T follicular helper cell (primary cell): Measurements from ENCODE around the gene CCL13.

Experiments
- DNase-seq: peaks from one replicate; pipeline ENCODE4 v3.0.0-alpha.2; 2020; ENCODE audit warnings: low read depth

The CCL13 gene

DNA sequence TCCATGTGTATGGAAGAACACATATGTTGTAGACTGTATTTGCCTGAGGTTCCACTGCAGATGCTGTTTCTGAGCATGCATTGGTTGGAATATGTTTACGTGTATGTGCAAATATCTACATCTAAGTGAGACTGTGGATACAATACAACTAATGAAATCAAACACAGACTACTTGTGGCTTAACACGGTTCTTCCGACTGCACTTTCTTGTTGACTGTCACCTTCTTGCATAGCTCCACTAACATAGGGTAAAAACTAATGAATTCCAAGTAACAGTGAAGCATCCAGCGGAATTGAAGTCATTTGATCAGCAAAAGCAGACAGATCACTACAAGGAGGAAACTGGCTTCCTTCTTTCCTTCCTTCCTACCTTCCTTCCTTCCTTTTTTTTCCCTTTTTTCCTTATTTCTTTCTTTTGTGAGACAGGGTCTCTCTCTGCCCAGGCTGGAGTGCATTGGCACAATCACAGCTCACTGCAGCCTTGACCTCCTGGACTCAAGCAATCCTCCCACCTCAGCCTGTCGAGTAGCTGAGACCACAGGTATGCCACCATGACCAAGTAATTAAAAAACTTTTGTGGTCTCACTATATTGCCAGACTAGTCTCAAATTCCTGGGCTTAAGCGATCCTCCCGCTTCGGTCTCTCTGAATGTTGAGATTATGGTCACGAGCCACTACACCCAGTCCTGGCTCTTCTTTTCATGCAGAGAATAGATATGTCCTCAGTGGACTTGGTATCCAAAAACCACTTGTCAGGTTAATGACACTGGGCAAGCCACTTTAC, 28.7 kb downstream of the CCL13 start:
- DNase-seq = no peak

DNA sequence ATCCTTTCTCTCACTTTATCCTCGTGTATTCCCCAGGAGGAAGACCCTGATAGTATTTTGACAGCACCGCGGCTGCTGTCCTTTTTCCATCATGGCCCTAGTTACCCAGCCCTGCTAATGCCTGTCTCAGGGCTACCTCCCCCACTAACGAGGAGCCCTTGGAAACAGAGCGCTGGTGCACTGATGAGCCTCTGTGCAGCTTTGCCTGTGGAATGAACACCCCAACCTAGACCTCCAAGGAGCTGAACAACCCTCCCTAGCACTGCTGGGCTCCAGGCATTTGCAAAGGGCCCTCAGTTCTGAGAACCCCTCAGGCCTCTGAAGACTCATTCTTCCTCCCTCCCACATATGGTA, 30.0 kb downstream of the CCL13 start:
- no peak for DNase-seq

DNA sequence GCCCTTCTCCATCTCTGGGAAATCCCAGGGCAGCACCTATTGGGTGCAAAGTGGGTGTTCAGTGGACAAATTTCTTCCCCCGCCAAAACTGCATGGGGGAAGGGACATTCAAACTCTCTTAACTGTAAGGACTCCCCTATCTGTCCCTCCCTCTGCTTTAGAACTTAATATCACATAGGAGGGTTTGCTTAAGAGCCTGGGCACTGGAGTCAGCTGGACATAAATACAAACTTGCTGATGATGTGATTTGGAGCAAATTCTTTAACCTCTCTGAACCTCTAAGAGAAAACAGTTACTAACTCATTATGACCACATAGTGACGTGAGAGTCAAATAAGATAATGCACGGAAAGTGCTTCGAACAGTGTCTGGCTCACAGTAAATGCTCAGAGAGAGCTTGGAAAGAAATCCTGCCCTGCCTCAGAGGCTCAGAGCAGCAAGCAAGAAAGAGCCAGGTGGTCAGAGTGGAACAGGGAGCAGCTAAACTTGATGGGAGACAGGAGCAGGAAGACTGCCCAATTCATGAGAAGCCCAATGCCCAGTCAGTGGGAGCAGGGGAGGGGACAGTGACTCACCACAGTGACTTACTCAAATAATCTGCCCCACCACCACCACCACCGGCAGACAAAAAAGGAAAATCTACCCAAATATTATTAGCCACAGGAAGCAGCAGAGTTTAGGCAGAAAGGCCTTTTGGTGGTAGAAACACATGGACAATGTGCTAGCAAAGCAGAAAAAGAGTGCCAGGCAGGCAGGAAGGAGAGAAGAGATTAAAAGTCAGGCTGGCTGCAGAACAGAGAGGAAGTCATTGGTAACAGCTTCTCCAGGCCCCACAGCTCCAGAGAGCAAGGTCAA, 30.6 kb downstream of the CCL13 start:
- DNase-seq = no peak

DNA sequence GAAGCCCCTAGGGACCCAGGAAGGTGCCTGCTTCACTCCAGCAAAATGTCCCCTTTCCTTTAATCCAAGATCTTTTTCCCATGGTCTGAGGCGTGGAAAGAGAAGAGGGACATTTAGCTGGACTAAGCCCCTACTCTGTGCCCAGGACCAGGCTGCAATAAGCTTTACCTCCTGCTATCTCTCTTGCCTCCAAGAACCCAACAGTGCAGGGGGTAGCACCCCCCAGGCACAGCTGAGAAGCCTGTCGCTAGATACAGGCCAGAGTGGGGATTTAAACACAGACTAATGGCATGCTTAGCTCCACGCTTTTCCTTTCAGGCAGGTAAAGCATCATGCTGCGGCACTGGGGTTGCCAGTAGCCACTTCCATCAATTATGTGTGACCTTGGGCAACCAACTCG, 31.3 kb downstream of the CCL13 start:
- DNase-seq = no peak

DNA sequence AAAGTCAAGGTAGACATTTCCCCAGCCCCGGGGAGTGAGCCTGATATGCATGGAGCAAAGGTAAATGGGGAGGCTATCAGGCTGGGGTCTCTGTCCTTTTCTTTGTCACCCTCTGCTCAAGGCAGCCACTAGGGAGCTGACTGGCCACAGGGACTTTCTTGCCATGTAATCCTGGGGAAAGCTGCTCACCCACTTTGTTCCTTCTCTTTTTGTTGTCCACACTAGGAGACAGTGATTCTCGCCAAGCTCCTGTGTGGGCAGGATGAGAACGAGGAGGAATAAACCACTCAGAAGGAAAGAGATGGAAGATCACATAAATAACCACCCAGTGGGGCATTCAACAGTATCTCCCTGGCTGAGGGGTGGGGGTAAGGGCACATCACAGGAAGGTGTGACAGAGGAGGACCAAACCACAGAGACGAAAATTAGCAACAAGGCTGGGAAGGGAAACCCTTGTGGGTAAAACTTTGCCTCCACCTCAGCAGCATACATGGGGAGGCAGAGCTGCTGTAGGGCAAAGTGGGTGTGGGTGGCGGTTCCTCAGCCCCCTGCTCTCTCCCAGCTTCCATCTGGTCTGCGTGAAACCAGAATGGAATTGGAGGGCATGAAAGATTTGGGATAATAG, 33.0 kb downstream of the CCL13 start:
- no peak for DNase-seq

DNA sequence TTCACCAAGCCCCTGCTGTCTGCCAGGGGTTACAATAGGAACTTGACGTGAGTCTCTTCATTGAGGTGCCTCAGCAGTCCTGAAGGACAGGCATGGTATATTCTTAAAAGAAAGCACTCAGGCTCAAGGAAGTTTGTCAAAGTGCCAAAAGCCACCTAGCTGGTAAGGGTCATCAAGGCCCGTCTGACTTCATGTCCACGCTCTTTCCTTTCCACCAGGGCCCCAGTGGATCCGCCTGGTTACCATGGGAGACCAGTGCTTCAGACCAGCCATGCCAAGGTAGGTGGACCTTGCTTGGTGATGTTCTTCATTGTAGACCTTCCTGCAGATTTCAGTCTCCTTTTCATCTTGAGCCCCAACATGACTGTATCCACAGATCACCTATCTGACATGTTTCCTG, 34.4 kb downstream of the CCL13 start:
- no peak for DNase-seq

DNA sequence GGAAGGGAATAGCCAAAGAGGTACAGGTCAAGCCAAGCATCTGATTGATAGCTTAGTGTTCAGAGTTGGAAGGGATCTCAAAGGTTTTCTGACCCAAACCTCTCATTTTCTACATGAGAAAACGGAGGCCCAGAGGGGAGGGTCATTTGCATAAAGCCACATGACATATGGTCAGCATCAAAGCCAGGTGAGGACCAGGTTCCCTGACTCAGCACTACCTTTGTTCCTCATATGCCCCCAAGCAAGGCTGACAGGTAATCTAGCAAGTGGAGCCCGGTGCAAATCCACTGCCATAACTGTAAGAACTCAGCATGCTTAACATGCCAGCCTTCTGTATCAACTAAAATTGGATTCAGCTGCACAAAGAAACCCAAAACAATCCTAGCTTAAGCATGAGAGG, 35.0 kb downstream of the CCL13 start:
- DNase-seq = no peak

DNA sequence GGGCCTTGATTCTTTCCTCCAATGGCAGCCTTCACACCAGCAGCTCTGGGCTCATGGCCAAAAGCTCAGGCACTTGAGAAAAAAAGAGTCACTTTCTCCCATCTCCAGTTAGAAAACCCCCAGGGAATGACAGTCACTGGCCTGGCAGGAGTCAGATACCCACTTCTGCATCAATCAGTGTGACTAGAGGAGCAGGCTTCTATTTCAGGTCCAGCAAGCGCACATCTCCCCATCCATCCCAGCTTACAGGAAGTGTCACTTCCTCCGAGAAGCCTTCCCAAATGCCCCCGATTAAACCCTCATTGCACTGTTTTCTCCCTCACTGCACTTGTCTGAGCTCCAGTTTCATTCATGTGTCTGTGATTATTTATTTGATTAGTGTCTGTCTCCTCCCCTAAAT, 37.1 kb downstream of the CCL13 start:
- DNase-seq = no peak

DNA sequence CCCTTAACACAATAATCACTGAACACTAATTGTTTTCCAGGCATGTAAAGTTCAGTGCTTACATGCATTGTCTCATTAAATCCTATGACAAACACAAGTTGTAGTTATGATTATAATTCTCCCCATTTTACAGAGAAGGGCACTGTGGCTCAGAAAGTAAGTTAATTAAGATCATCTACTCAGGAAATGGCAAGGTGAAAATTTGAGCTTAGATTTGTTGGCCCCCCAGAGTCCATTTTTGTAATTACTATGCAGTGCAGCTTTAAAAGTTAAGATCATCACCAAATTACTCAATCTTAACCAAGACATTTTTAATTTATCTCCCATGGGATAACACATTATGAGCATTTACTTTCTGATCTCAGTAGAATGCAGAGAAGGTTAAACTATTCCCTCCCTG, 41.0 kb downstream of the CCL13 start:
- no peak for DNase-seq

DNA sequence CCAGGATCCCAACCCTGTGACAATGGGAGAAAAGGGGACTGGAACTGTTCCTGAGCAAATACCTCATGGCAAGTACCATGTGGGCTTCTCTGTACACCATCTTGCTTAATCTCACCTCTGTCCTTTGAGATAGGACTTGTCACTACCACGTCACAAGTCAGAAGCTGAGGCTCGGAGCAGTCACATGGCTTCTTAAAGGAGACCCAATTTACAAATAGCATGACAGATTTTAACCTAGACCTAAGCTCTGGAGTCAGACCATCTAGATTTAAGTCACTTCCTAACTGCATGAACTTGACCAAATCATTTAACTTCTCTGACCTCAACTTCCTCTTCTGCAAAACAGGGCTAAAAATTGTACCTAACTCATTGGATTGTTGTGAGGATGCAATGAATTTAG, 42.7 kb downstream of the CCL13 start:
- DNase-seq = no peak

DNA sequence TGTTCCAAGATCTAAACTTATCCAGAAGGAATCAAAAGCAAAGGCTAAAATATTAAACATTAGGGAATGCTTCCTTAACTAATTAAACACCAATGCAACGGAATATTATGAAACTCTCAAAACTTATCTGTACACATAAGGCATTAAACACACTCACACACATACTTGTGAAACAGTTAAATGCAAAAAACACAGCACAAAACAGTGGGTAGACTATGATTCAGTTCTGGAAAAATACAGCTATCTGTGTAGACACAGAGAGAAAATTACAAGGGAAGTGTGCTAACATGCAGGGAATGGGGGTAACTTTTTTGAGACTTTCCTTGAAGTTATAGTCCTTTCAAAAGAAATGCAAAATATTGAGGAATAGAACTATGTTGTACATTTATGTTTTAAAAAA, 43.4 kb downstream of the CCL13 start:
- no peak for DNase-seq

DNA sequence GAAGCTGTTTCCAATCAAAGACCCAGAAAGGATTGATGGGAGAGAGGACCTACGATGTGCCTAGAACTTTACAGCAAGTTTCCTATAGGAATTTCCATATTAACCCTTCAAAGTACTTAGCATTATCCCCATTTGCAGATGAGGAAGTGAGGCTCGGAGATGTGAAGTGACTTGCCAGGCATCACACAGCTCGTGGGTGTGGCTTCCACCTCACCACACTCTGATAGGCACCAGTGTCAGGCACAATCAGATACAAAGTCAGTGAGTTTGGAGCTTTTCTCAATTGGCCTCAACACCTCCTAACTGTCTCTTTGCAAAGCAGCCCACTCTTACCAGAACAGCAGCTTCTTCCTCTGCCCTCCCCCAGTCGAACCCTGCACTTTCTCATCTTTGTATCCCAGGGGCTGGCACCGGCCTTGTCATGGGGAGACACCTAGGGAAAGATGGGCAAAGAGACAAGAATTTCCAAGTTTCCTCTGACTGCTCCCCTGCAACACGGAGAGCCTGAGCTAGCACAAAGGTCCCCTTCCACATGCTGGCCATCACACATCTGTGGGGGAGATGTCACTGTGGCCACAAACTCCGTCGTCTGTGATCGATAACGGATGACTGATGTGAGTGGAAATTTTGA, 44.1 kb downstream of the CCL13 start:
- DNase-seq = no peak

DNA sequence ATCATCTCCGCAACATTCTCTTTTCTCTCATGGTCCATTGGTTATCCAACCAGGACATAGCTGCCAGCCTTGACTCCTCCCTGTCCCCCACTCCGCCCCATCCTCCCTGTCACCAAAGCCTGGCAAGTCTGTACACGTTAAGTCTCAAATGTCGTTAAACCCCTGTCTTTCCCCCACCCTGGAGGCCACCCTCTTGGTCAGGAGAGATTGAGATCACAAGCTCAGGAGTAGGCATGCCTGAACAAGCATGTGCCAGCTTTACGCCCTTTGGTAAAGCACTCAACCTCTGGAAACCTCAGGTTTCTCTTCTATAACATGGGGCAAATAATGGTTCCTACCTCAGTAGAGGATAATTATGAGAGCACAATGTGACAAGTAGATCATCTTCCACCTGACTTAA, 44.9 kb downstream of the CCL13 start:
- no peak for DNase-seq

DNA sequence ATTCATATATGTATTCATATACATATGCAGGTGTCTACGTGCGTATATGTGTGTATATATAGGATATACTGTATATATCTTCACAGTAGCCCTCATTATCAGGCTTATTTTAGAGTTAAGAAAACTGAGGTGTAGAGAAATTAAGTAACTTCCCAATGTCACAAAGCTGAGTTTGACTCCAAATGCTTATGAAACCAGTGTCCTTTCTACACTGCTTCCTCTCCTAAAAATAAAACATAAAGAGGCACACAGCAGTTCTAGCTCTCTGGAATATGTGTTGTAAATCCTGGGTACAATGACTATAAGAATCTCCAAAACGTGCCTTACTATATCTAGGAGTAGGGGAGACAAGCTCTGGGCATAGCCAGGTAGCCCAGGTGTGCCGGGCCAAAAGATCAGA, 46.7 kb downstream of the CCL13 start:
- DNase-seq = no peak

DNA sequence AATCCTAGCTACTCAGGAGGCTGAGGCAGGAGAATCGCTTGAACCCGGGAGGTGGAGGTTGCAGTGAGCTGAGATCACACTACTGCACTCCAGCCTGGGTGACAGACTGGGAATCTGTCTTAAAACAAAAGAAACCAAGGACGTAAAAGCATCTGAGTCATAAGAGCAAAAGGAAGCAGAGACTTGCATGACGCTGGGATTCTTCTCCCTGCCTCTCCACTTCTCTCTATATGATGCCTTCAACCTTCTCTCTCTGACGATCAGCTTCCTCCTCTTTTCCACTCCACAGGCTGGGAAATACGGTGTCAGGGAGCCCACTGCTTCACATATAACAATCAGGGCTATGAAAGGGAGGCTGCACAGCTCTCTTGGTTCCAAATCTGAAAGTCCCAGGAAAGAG, 49.9 kb downstream of the CCL13 start:
- DNase-seq = no peak
